Fibroblast of lung (primary cell): ENCODE data around the gene ADIPOR1. TPM values are rescaled to one million over a fixed set of nuclear protein-coding genes. Genes with fewer than 3 reads are reported as not detected.

Experiments
- DNase-seq, 2 donors: peaks; one replicate each; pipeline versions ENCODE4 v3.0.0 to v3.0.0-alpha.2; 2010; ENCODE audit warnings: low read depth in 2 of 2
- H2AFZ ChIP-seq: 2 replicates; pipeline ENCODE4 v1.5.1; 2012; ENCODE audit warnings: low read length, control low read depth, inconsistent platforms
- H3K27ac ChIP-seq: 2 replicates; pipeline ENCODE4 v1.5.1; 2011; ENCODE audit warnings: low read length, control low read depth; ENCODE audit not compliant: insufficient read depth
- H3K27me3 ChIP-seq: 2 replicates; pipeline ENCODE4 v1.5.1; 2011; ENCODE audit warnings: mild to moderate bottlenecking, low read length; ENCODE audit not compliant: control insufficient read depth, insufficient read depth
- H3K36me3 ChIP-seq: 2 replicates; pipeline ENCODE4 v1.5.1; 2011; ENCODE audit warnings: low read length; ENCODE audit not compliant: control insufficient read depth, insufficient read depth
- H3K4me1 ChIP-seq: 2 replicates; pipeline ENCODE4 v1.5.1; 2011; ENCODE audit warnings: low read length; ENCODE audit not compliant: control insufficient read depth, insufficient read depth; ENCODE audit errors: extremely low read depth
- H3K4me2 ChIP-seq: 2 replicates; pipeline ENCODE4 v1.5.1; 2011; ENCODE audit warnings: low read length, control low read depth; ENCODE audit not compliant: insufficient read depth; ENCODE audit errors: extremely low read depth
- H3K4me3 ChIP-seq, 4 experiments: fragments of 200-600 bp in 1 of 4; sonication (generic) in 1 of 4; replicated peaks in 1 of 4; 2 replicates each; pipeline ENCODE4 v1.5.1; 2011 to 2016; ENCODE audit warnings: low read length in 4 of 4, low read depth in 3 of 4, mild to moderate bottlenecking in 3 of 4, control low read depth in 2 of 4, inconsistent platforms in 1 of 4, mixed read lengths in 1 of 4; ENCODE audit not compliant: insufficient read depth in 1 of 4; ENCODE audit errors: control extremely low read depth in 1 of 4
- H3K79me2 ChIP-seq: 2 replicates; pipeline ENCODE4 v1.5.1; 2012; ENCODE audit warnings: mild to moderate bottlenecking, low read length, inconsistent platforms; ENCODE audit not compliant: control insufficient read depth, insufficient read depth
- H3K9ac ChIP-seq: 2 replicates; pipeline ENCODE4 v1.5.1; 2011; ENCODE audit warnings: mild to moderate bottlenecking, low read length, control low read depth; ENCODE audit not compliant: insufficient read depth
- H3K9me3 ChIP-seq: 2 replicates; pipeline ENCODE4 v1.5.1; 2012; ENCODE audit warnings: low read depth, low read length; ENCODE audit not compliant: control insufficient read depth, insufficient read depth
- H4K20me1 ChIP-seq: 2 replicates; pipeline ENCODE4 v1.5.1; 2011; ENCODE audit warnings: low read length; ENCODE audit not compliant: control insufficient read depth, insufficient read depth; ENCODE audit errors: extremely low read depth
- EZH2 ChIP-seq: IDR thresholded peaks from 2 replicates; pipeline ENCODE4 v1.5.1; 2012; ENCODE audit warnings: low read length, control low read depth, mild to moderate bottlenecking; ENCODE audit errors: missing control alignments
- polyA plus RNA-seq, 2 donors: library from polyadenylated mRNA; depleted of rRNA in 1 of 2; stranded (reverse) in 1 of 2; unstranded in 1 of 2; fragments of >200 nt; gene quantifications; 2 replicates each; pipeline ENCODE4 v1.2.1, GENCODE V29; 2011 to 2012; ENCODE audit warnings: missing spikeins in 1 of 2
- total RNA-seq: library from RNA; depleted of rRNA; stranded (reverse); fragments of >200 nt; gene quantifications from 2 replicates; pipeline ENCODE4 v1.2.1, GENCODE V29; 2014
- TF ChIP-seq, protein P1 (sequence below), 2 donors: IDR thresholded peaks in 1 of 2; conservative IDR thresholded peaks in 1 of 2; 1 replicate in 1 of 2; 2 replicates in 1 of 2; pipeline ENCODE4 v1.5.1; 2011 to 2012; ENCODE audit warnings: low read length in 2 of 2, control low read depth in 1 of 2, inconsistent platforms in 1 of 2, low read depth in 1 of 2, mild to moderate bottlenecking in 1 of 2

Gene ADIPOR1
- total and polyA plus RNA-seq, 2 donors (not counting 1 experiment from before 2014, with no cell fraction given): 81.7 to 116 TPM

DNA sequence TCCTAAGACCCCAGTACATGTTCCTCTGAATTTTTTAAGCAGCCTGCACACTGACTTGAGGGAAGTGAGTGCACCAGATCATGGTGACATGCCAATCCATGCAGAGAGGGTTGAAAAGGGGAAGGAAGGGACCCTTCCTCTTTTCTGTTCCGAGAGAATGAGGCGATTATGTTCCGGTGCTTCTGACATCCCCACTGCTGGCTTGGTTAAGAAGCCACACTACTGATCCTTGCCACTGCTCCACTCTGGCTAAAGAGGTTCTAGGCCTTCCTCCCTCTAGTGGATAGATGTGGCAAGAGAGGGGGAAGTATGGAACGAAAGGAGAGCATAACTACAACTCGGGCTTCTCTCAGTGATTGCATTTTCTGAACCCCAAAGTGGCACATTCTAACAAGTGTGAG, 10.8 kb upstream of the ADIPOR1 start:
- Histone ChIP-seq H3K27me3 (no peaks in the 10 kb centered on the region), H3K79me2 (peaks cover 2% of the 10 kb centered on the region), H4K20me1 (no peaks in the 10 kb centered on the region), H3K27ac (no peak overlapping the region), H3K9me3 (no peaks in the 10 kb centered on the region), H2AFZ (no peak overlapping the region), H3K9ac (no peak overlapping the region), H3K4me2 (no peak overlapping the region), H3K4me3 (no peak overlapping the region), H3K4me1 (peaks cover 9% of the 10 kb centered on the region), H3K36me3 (no peaks in the 10 kb centered on the region)
- TF ChIP-seq EZH2: no peak
- TF ChIP-seq, protein P1, sequence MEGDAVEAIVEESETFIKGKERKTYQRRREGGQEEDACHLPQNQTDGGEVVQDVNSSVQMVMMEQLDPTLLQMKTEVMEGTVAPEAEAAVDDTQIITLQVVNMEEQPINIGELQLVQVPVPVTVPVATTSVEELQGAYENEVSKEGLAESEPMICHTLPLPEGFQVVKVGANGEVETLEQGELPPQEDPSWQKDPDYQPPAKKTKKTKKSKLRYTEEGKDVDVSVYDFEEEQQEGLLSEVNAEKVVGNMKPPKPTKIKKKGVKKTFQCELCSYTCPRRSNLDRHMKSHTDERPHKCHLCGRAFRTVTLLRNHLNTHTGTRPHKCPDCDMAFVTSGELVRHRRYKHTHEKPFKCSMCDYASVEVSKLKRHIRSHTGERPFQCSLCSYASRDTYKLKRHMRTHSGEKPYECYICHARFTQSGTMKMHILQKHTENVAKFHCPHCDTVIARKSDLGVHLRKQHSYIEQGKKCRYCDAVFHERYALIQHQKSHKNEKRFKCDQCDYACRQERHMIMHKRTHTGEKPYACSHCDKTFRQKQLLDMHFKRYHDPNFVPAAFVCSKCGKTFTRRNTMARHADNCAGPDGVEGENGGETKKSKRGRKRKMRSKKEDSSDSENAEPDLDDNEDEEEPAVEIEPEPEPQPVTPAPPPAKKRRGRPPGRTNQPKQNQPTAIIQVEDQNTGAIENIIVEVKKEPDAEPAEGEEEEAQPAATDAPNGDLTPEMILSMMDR (conservative IDR thresholded peaks at IDR 0.05 in 1 of 2, IDR thresholded peaks at IDR 0.05 in 1 of 2; ENCODE audit: low read depth in 1 of 2, low read length in 2 of 2): peak; percentile 79 to 80
- peak; percentile 56 to 57 for DNase-seq

DNA sequence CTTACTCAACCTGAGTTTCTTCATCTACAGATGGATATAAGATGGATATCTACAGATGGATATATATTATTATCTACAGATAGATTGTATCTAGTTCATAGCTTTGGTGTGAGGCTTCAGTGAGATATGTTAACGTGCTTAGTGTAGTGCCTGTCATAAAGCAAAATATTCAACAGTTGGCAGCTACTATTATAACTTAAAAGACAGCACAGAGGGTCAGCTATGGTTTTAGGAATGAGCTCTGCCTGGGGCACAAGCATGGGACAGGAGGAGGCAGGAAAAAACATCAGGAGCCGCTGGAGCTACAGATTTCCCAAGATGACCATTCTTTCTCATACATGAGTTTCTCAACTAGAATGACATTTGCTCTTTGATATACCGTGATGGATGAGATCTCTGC, 10.2 kb upstream of the ADIPOR1 start:
- Histone ChIP-seq H2AFZ (peak overlapping the region; percentile 92), H3K4me2 (no peak overlapping the region), H3K27me3 (no peaks in the 10 kb centered on the region), H3K9ac (no peak overlapping the region), H3K27ac (no peak overlapping the region), H3K4me3 (peak overlapping the region in 1 of 4 experiments; percentile 99), H3K9me3 (no peaks in the 10 kb centered on the region), H3K4me1 (peaks cover 9% of the 10 kb centered on the region), H3K79me2 (peaks cover 2% of the 10 kb centered on the region), H3K36me3 (peaks cover 3% of the 10 kb centered on the region), H4K20me1 (no peaks in the 10 kb centered on the region)
- TF ChIP-seq, protein P1 (conservative IDR thresholded peaks at IDR 0.05 in 1 of 2, IDR thresholded peaks at IDR 0.05 in 1 of 2; ENCODE audit: low read depth in 1 of 2, low read length in 2 of 2): no peak
- TF ChIP-seq EZH2: no peak
- no peak for DNase-seq

DNA sequence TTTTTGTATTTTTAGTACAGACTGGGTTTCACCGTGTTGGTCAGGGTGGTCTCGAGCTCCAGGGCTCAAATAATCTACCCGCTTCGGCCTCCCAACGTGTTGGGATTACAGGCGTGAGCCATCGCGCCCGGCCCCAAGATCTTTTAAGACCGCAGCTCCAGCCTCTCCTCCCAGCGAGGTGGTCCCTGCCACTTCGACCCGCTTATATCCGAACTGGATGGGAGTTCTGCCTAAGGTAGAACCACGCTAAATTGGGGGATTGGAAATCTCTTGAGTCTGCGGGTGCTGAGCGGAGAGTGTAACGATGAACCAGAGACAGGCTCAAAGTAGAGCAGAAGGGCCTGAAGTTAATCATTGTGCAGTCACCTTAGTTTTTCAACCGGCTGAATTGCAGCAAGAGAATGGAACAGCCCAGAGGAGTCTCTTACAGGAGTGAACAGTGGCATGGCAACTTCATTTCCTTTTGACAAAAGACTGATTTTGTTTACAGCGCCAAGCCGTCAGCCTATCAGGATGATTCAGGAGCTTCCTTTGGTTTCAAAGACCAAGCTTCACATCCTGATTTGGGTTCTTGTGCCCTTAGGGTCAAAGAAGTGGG, 9.7 kb upstream of the ADIPOR1 start:
- no peaks in the 10 kb centered on the region for H4K20me1 ChIP-seq
- TF ChIP-seq EZH2: no peak
- TF ChIP-seq, protein P1 (conservative IDR thresholded peaks at IDR 0.05 in 1 of 2, IDR thresholded peaks at IDR 0.05 in 1 of 2; ENCODE audit: low read depth in 1 of 2, low read length in 2 of 2): no peak
- H3K4me3 ChIP-seq: peak overlapping the region; percentile 54 to 99 (median 72)
- no peak overlapping the region for H3K27ac ChIP-seq
- peak overlapping the region; percentile 94 for H3K4me2 ChIP-seq
- peak overlapping the region; percentile 92 for H2AFZ ChIP-seq
- H3K4me1 ChIP-seq: peaks cover 9% of the 10 kb centered on the region
- peak overlapping the region; percentile 10 for H3K9ac ChIP-seq
- H3K9me3 ChIP-seq: no peaks in the 10 kb centered on the region
- H3K79me2 ChIP-seq: peaks cover 2% of the 10 kb centered on the region
- H3K27me3 ChIP-seq: no peaks in the 10 kb centered on the region
- H3K36me3 ChIP-seq: peaks cover 5% of the 10 kb centered on the region
- DNase-seq: no peak
